Stimulated activated effector memory CD8-positive, alpha-beta T cell treated with anti-CD3 and anti-CD28 coated beads, Interleukin-12 subunit alpha, Interleukin-12 subunit beta, amount 100 ng/mL, for 72 hours (primary cell): ENCODE data around the gene SLC8B1.

Experiments used
- ATAC-seq: fragments of 150-1000 bp; cut with Tn5 transposase; 2 replicates; pipeline ENCODE4 v1.10.0; 2021
- DNase-seq, 2 donors: peaks; one replicate each; pipeline ENCODE4 v3.0.0; 2021 to 2022; ENCODE audit warnings: low spot score in 2 of 2
- H3K27ac Mint-ChIP-seq: one replicate; pipeline ENCODE4 v1.8.0; 2022; ENCODE audit warnings: mild to moderate bottlenecking, mixed read lengths
- H3K36me3 Mint-ChIP-seq: one replicate; pipeline ENCODE4 v1.8.0; 2022; ENCODE audit warnings: mild to moderate bottlenecking, mixed read lengths
- H3K4me1 Mint-ChIP-seq: one replicate; pipeline ENCODE4 v1.8.0; 2022; ENCODE audit warnings: mixed read lengths
- H3K4me3 Mint-ChIP-seq: one replicate; pipeline ENCODE4 v1.8.0; 2022; ENCODE audit warnings: mild to moderate bottlenecking, mixed read lengths
- H3K9me3 Mint-ChIP-seq: one replicate; pipeline ENCODE4 v1.8.0; 2022; ENCODE audit warnings: mixed read lengths

The SLC8B1 gene

GRCh38 chr12:113277511-113277910, 57.4 kb downstream of the SLC8B1 start:
- H3K27ac Mint-ChIP-seq = peak overlapping the region; percentile 33
- DNase-seq (no peak), ATAC-seq (no peak)
- no peak overlapping the region for H3K4me3 Mint-ChIP-seq
- no peaks in the 10 kb centered on the region for H3K9me3 Mint-ChIP-seq
- peaks cover 5% of the 10 kb centered on the region for H3K36me3 Mint-ChIP-seq
- H3K4me1 Mint-ChIP-seq = peaks cover 1% of the 10 kb centered on the region

GRCh38 chr12:113276946-113277500, 57.9 kb downstream of the SLC8B1 start:
- no peak for DNase-seq
- no peak for ATAC-seq
- Mint-ChIP-seq H3K4me1 (peaks cover 6% of the 10 kb centered on the region), H3K27ac (peak overlapping the region; percentile 40), H3K9me3 (no peaks in the 10 kb centered on the region), H3K4me3 (no peak overlapping the region), H3K36me3 (peaks cover 5% of the 10 kb centered on the region)

GRCh38 chr12:113276306-113276705, 58.6 kb downstream of the SLC8B1 start:
- Mint-ChIP-seq H3K4me3 (no peak overlapping the region), H3K36me3 (peaks cover 5% of the 10 kb centered on the region), H3K9me3 (no peaks in the 10 kb centered on the region), H3K27ac (peak overlapping the region; percentile 40), H3K4me1 (peaks cover 12% of the 10 kb centered on the region)
- DNase-seq = no peak
- ATAC-seq = no peak

- Mint-ChIP-seq H3K27ac (no peak overlapping the region), H3K4me1 (peaks cover 12% of the 10 kb centered on the region), H3K9me3 (no peaks in the 10 kb centered on the region), H3K4me3 (no peak overlapping the region), H3K36me3 (peaks cover 3% of the 10 kb centered on the region)
- ATAC-seq (no peak), DNase-seq (no peak)
Observed at GRCh38 chr12:113274848-113275247, 60.1 kb downstream of the SLC8B1 start.

GRCh38 chr12:113273053-113273725, 61.7 kb downstream of the SLC8B1 start:
- no peaks in the 10 kb centered on the region for H3K9me3 Mint-ChIP-seq
- DNase-seq = no peak
- peaks cover 12% of the 10 kb centered on the region for H3K4me1 Mint-ChIP-seq
- no peaks in the 10 kb centered on the region for H3K36me3 Mint-ChIP-seq
- H3K27ac Mint-ChIP-seq = no peak overlapping the region
- no peak overlapping the region for H3K4me3 Mint-ChIP-seq
- ATAC-seq = no peak

GRCh38 chr12:113271853-113272561, 62.9 kb downstream of the SLC8B1 start:
- Mint-ChIP-seq H3K36me3 (peaks cover 7% of the 10 kb centered on the region), H3K27ac (peak overlapping the region; percentile 50), H3K9me3 (no peaks in the 10 kb centered on the region), H3K4me1 (peaks cover 12% of the 10 kb centered on the region), H3K4me3 (no peak overlapping the region)
- DNase-seq = no peak
- peak; percentile 78 for ATAC-seq

- Mint-ChIP-seq H3K4me1 (peaks cover 12% of the 10 kb centered on the region), H3K27ac (no peak overlapping the region), H3K36me3 (peaks cover 7% of the 10 kb centered on the region), H3K4me3 (no peak overlapping the region), H3K9me3 (no peaks in the 10 kb centered on the region)
- ATAC-seq (peak; percentile 17), DNase-seq (no peak)
Observed at GRCh38 chr12:113271466-113271852, 63.5 kb downstream of the SLC8B1 start.

- ATAC-seq = no peak
- no peak overlapping the region for H3K27ac Mint-ChIP-seq
Observed at GRCh38 chr12:113270709-113271009, 64.2 kb downstream of the SLC8B1 start.

GRCh38 chr12:113269257-113269943, 65.5 kb downstream of the SLC8B1 start:
- peaks cover 7% of the 10 kb centered on the region for H3K36me3 Mint-ChIP-seq

More at GRCh38 chr12:113270709-113271009, 64.2 kb downstream of the SLC8B1 start:
- DNase-seq = no peak
- no peaks in the 10 kb centered on the region for H3K9me3 Mint-ChIP-seq
- no peak overlapping the region for H3K4me3 Mint-ChIP-seq
- peaks cover 12% of the 10 kb centered on the region for H3K4me1 Mint-ChIP-seq
- H3K36me3 Mint-ChIP-seq = peaks cover 7% of the 10 kb centered on the region

GRCh38 chr12:113268621-113269020, 66.3 kb downstream of the SLC8B1 start:
- no peak for ATAC-seq
- H3K36me3 Mint-ChIP-seq = peaks cover 13% of the 10 kb centered on the region

More at GRCh38 chr12:113269257-113269943, 65.5 kb downstream of the SLC8B1 start:
- no peak for DNase-seq
- no peak for ATAC-seq
- peaks cover 12% of the 10 kb centered on the region for H3K4me1 Mint-ChIP-seq
- H3K9me3 Mint-ChIP-seq = no peaks in the 10 kb centered on the region
- no peak overlapping the region for H3K4me3 Mint-ChIP-seq
- no peak overlapping the region for H3K27ac Mint-ChIP-seq

GRCh38 chr12:113268136-113268535, 66.8 kb downstream of the SLC8B1 start:
- Mint-ChIP-seq H3K4me3 (no peak overlapping the region), H3K9me3 (no peaks in the 10 kb centered on the region), H3K36me3 (peaks cover 13% of the 10 kb centered on the region), H3K4me1 (peaks cover 12% of the 10 kb centered on the region), H3K27ac (no peak overlapping the region)
- ATAC-seq (no peak), DNase-seq (no peak)

More at GRCh38 chr12:113268621-113269020, 66.3 kb downstream of the SLC8B1 start:
- Mint-ChIP-seq H3K27ac (no peak overlapping the region), H3K4me1 (peaks cover 12% of the 10 kb centered on the region), H3K4me3 (no peak overlapping the region), H3K9me3 (no peaks in the 10 kb centered on the region)
- no peak for DNase-seq

GRCh38 chr12:113267621-113268020, 67.3 kb downstream of the SLC8B1 start:
- H3K9me3 Mint-ChIP-seq = no peaks in the 10 kb centered on the region
- no peak overlapping the region for H3K27ac Mint-ChIP-seq

GRCh38 chr12:113266106-113266895, 68.6 kb downstream of the SLC8B1 start:
- ATAC-seq = peak; percentile 19
- Mint-ChIP-seq H3K4me1 (no peaks in the 10 kb centered on the region), H3K36me3 (peaks cover 20% of the 10 kb centered on the region), H3K9me3 (no peaks in the 10 kb centered on the region), H3K27ac (no peak overlapping the region), H3K4me3 (no peak overlapping the region)
- no peak for DNase-seq

More at GRCh38 chr12:113267621-113268020, 67.3 kb downstream of the SLC8B1 start:
- Mint-ChIP-seq H3K4me1 (peaks cover 12% of the 10 kb centered on the region), H3K4me3 (no peak overlapping the region), H3K36me3 (peaks cover 15% of the 10 kb centered on the region)
- ATAC-seq (no peak), DNase-seq (no peak)

- no peak overlapping the region for H3K4me3 Mint-ChIP-seq
- peaks cover 20% of the 10 kb centered on the region for H3K36me3 Mint-ChIP-seq
Observed at GRCh38 chr12:113263431-113263963, 71.4 kb downstream of the SLC8B1 start.

More at GRCh38 chr12:113263431-113263963, 71.4 kb downstream of the SLC8B1 start:
- no peak for ATAC-seq
- no peak for DNase-seq
- no peaks in the 10 kb centered on the region for H3K9me3 Mint-ChIP-seq
- H3K4me1 Mint-ChIP-seq = no peaks in the 10 kb centered on the region
- H3K27ac Mint-ChIP-seq = no peak overlapping the region
